ENCODE measurements around the gene PIEZO1. TPM values are rescaled to one million over a fixed set of nuclear protein-coding genes. Genes with fewer than 3 reads are reported as not detected.

The PIEZO1 gene
- total RNA-seq, 4 donors from 2014 or later: 105 to 248 (median 172) TPM

DNA sequence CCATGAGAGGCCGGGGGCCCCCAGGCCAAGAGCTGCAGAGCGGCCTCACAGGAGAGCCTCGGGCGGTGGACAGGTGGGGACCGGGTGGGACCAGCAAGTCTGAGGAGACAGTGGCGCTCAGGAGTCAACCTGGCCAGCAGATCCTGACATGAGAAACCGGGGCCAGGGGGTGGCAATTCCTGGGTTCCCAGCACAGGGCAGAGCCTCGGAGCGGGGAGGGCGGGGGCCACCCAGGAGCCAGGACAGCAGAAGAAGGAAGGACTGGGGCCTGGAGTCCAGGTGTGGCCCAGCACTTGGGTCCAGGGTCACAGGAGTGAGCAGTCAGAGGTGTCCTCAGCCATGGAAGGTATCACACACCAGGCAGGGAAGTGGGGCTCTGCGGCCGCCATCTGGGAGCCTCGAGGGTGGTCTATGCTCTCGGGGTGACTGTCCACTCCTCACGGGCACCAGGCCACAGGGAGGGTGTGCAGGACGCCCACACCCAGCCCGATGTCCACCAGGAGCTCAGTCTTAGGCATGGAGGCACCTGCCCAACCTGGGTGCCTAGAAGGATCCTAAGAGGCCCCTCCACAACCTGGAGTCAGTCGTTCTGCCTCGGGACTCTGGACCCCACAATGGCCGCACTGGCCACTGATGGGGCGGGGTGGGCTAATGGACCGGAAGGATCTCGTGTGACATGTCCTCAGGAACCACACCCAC, 29.1 kb downstream of the PIEZO1 start:
- Histone ChIP-seq H3K4me3 (no peak overlapping the region), H3K4me1 (peaks cover 0 to 90% (median 25%) of the 10 kb centered on the region in 3 donors), H3K27me3 (no peaks in the 10 kb centered on the region), H3K9me3 (no peaks in the 10 kb centered on the region), H3K27ac (peak overlapping the region in 3 of 4 donors; percentile 62 to 96 (median 94)), H3K36me3 (peaks cover 0 to 14% of the 10 kb centered on the region in 2 donors)
- WGBS, 2 donors (ENCODE audit: low coverage in 1 of 2): no CpG with 5 or more reads among the region's 23 CpGs
- no peak for ATAC-seq
- TF ChIP-seq POLR2A (IDR thresholded peaks at IDR 0.05) (no peak), EP300 (IDR thresholded peaks at IDR 0.05) (no peak), POLR2AphosphoS5 (IDR thresholded peaks at IDR 0.05) (no peak)

- TF ChIP-seq POLR2AphosphoS5 (IDR thresholded peaks at IDR 0.05) (no peak), CTCF (IDR thresholded peaks at IDR 0.05) (peak in 2 of 4 experiments; percentile 24 to 44), EP300 (IDR thresholded peaks at IDR 0.05) (no peak)
- Histone ChIP-seq H3K4me1 (peaks cover 0 to 87% (median 17%) of the 10 kb centered on the region in 3 donors), H3K4me3 (no peak overlapping the region), H3K27me3 (no peaks in the 10 kb centered on the region), H3K9me3 (no peaks in the 10 kb centered on the region), H3K36me3 (peaks cover 0 to 14% of the 10 kb centered on the region in 2 donors), H3K27ac (peak overlapping the region in 3 of 4 donors; percentile 62 to 94 (median 64))
- ATAC-seq: no peak
- WGBS, 2 donors (ENCODE audit: low coverage in 1 of 2): 37 to 52% methylated on average over 12 to 14 of the region's 42 CpGs
These were observed 29.9 kb downstream of the PIEZO1 start for GRCh38 chr16:88754912-88755744.

DNA sequence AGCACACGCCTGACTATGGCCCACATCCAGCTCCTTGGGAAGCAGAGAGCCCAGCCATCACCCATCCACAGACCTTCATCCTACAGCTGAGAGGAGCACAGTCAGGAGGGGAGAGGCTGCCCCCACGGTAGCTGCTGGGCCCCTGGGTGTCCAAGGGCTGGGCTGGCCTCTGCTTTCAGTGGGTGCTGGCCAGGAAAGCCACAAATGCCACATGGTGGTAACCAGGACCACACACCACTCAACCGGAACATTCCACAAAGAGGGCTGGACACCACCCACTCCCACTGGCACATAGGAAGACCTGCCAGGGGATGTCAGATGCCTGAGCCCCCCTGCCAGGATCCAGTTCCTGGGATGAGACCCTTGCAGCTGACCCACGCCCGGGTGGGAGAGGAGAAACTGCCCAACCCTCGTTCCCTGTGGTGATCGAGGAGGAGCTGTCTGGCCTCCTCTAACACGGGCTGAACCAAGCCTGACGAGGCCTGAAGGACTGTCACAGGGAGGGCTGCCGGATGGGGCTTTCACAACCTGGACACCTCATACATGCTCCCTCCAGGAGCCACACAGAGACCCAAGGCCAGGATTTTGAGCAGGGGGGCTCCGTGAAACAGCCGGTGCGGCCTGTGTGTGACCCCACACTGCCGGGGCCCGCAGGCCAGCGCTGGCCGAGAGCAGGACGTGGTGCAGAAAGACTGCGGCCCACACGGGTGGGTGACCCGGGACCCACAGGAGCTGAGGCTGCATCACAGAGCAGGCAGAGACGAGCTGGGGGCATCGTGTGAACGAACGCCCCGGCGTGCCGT, 30.7 kb downstream of the PIEZO1 start:
- Histone ChIP-seq H3K27ac (peak overlapping the region in 3 of 4 donors; percentile 62 to 63 (median 62)), H3K27me3 (no peaks in the 10 kb centered on the region), H3K4me1 (peaks cover 0 to 78% (median 9%) of the 10 kb centered on the region in 3 donors), H3K9me3 (no peaks in the 10 kb centered on the region), H3K4me3 (no peak overlapping the region), H3K36me3 (peaks cover 0 to 14% of the 10 kb centered on the region in 2 donors)
- TF ChIP-seq POLR2AphosphoS5 (IDR thresholded peaks at IDR 0.05) (no peak), EP300 (IDR thresholded peaks at IDR 0.05) (no peak), CTCF (IDR thresholded peaks at IDR 0.05) (no peak), POLR2A (IDR thresholded peaks at IDR 0.05) (no peak)
- 95% methylated on average over 14 of the region's 28 CpGs; no CpG with 5 or more reads in 1 of the 2 donors for WGBS, 2 donors (ENCODE audit: low coverage in 1 of 2)
- no peak for ATAC-seq

DNA sequence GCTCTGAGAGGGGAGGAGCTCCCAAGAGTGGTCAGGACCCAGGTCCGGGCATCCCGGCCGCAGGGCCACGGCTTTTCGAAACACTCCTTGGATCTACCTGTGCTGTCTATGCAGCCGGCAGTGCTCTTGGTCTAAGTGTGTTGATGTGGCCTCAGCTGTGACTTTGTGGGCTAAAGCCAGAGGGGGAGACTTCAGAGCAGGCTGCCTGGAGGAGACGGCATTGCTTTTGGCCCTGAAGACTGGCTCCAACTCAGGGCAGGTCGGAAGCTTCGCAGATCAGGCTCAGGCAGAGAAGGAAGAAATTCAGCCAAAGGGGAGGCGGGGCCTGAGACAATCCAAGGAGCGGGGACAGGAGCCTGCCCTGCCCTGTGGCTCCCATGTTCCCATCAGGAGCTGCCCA, 31.4 kb downstream of the PIEZO1 start:
- WGBS, 2 donors (ENCODE audit: low coverage in 1 of 2): 40% methylated on average over 1 of the region's 11 CpGs; no CpG with 5 or more reads in 1 of the 2 donors
- no peaks in the 10 kb centered on the region for H3K9me3 ChIP-seq
- ATAC-seq: no peak
- peaks cover 0 to 14% of the 10 kb centered on the region in 2 donors for H3K36me3 ChIP-seq
- H3K27me3 ChIP-seq: no peaks in the 10 kb centered on the region
- peaks cover 0 to 72% (median 7%) of the 10 kb centered on the region in 3 donors for H3K4me1 ChIP-seq
- H3K4me3 ChIP-seq: no peak overlapping the region
- TF ChIP-seq POLR2AphosphoS5 (IDR thresholded peaks at IDR 0.05) (no peak), POLR2A (IDR thresholded peaks at IDR 0.05) (no peak)
- H3K27ac ChIP-seq: peak overlapping the region in 2 of 4 donors; percentile 62

DNA sequence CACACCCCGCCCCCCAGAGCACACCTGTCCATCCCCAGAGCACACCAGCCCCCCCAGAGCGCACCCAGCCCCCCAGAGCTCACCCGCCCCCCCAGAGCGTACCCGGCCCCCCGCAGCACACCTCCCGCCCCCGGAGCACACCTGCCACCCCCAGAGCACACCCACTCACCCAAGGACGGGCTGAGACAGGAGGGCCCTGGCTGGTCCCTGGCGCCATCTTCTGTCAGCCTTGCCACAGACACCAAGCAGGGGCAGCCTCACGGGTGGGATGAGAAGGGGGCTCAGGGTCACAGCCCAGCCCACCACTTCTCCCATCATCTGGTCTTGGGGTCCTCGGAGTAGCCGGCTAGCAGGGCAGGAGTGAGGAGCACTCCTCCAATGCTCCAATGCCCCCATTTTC, 31.8 kb downstream of the PIEZO1 start:
- Histone ChIP-seq H3K4me3 (no peak overlapping the region), H3K27me3 (no peaks in the 10 kb centered on the region), H3K36me3 (peaks cover 0 to 14% of the 10 kb centered on the region in 2 donors), H3K4me1 (peaks cover 0 to 72% (median 7%) of the 10 kb centered on the region in 3 donors), H3K27ac (peak overlapping the region in 2 of 4 donors; percentile 62), H3K9me3 (no peaks in the 10 kb centered on the region)
- no peak for ATAC-seq
- TF ChIP-seq POLR2A (IDR thresholded peaks at IDR 0.05) (no peak), POLR2AphosphoS5 (IDR thresholded peaks at IDR 0.05) (no peak), EP300 (IDR thresholded peaks at IDR 0.05) (no peak), CTCF (IDR thresholded peaks at IDR 0.05) (no peak)
- WGBS, 2 donors (ENCODE audit: low coverage in 1 of 2): no CpG with 5 or more reads among the region's 13 CpGs
